ENCODE results near the gene ZFP30. TPM values are rescaled to one million over a fixed set of nuclear protein-coding genes. Genes with fewer than 3 reads are reported as not detected.
A peak's percentile ranks its signal among the peaks of the same experiment; 100 is the strongest.

ZFP30 gene
- total and polyA plus RNA-seq, 9 donors = 5.9 to 23.0 (median 15.5) TPM

DNA sequence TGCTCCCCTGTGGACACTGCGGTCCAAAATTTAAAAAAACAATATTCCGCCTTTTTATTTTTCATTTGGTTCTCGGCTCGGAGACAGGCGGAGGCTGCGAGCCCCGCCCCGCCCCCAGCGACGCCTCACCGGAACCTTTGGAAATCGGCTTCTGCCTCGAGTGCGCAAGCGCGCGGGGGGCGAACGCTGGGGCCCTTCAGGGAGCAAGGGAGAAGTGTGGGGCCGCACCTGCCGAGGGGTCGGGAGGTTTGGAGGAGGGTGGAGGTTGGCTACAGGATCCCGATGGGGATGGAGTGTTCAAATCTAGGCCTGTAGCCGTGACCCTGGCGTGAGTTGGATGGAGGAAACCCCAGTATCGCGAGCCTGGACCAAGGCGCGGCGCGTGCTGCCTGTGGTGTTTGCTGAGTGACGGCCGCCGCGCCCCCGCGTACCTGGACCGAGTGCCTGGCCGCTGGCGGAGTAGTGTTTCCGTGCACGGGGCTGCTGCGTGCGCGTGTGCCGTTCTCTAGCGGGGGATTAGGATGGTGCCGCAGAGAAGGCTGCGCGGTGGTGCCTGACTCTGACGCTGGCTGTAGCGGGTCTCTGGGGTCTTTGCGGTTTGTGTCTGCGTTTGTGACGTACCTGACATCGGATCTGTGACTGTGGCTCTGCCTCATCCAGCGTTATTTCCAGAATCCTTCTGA, 565 bp upstream of the ZFP30 start:
- Histone ChIP-seq H3K36me3 (no peaks in the 10 kb centered on the region), H3K27me3 (no peaks in the 10 kb centered on the region), H3K27ac (peak overlapping the region; percentile 82), H3K4me1 (ENCODE audit: insufficient read depth) (peaks cover 2% of the 10 kb centered on the region), H3K9me3 (no peaks in the 10 kb centered on the region), H3K4me3 (peak overlapping the region; percentile 82)
- WGBS, 3 donors = 0 to 1% (median 0%) methylated on average over 35 to 57 of the region's 57 CpGs
- intact Hi-C loops (cut with DNase I) = no loop called here
- TF ChIP-seq, protein P1, sequence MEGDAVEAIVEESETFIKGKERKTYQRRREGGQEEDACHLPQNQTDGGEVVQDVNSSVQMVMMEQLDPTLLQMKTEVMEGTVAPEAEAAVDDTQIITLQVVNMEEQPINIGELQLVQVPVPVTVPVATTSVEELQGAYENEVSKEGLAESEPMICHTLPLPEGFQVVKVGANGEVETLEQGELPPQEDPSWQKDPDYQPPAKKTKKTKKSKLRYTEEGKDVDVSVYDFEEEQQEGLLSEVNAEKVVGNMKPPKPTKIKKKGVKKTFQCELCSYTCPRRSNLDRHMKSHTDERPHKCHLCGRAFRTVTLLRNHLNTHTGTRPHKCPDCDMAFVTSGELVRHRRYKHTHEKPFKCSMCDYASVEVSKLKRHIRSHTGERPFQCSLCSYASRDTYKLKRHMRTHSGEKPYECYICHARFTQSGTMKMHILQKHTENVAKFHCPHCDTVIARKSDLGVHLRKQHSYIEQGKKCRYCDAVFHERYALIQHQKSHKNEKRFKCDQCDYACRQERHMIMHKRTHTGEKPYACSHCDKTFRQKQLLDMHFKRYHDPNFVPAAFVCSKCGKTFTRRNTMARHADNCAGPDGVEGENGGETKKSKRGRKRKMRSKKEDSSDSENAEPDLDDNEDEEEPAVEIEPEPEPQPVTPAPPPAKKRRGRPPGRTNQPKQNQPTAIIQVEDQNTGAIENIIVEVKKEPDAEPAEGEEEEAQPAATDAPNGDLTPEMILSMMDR (IDR thresholded peaks at IDR 0.05) = peak in 2 of 3 donors; percentile 5 to 10
- TF ChIP-seq EP300 (IDR thresholded peaks at IDR 0.05) (no peak), POLR2A (IDR thresholded peaks at IDR 0.05) (no peak)
- peak; percentile 82 to 90 (median 84) for DNase-seq

GRCh38 chr19:37654629-37655300, 500 bp downstream of the ZFP30 start:
- Histone ChIP-seq H3K4me1 (ENCODE audit: insufficient read depth) (peaks cover 2% of the 10 kb centered on the region), H3K27me3 (no peaks in the 10 kb centered on the region), H3K4me3 (peak overlapping the region; percentile 82), H3K36me3 (no peaks in the 10 kb centered on the region), H3K9me3 (peaks cover 0 to 3% of the 10 kb centered on the region in 2 donors), H3K27ac (peak overlapping the region; percentile 82)
- intact Hi-C loops (cut with DNase I) = no loop called here
- peak in 1 of 5 donors; percentile 47 for DNase-seq
- TF ChIP-seq EP300 (IDR thresholded peaks at IDR 0.05) (no peak), POLR2A (IDR thresholded peaks at IDR 0.05) (no peak)
- TF ChIP-seq, protein P1 (IDR thresholded peaks at IDR 0.05) = no peak
- WGBS, 3 donors = 0% methylated on average over 40 of the region's 40 CpGs

- Histone ChIP-seq H3K36me3 (no peaks in the 10 kb centered on the region), H3K27me3 (no peaks in the 10 kb centered on the region), H3K4me1 (ENCODE audit: insufficient read depth) (peaks cover 2% of the 10 kb centered on the region), H3K27ac (no peak overlapping the region), H3K4me3 (peak overlapping the region; percentile 82), H3K9me3 (peaks cover 0 to 4% of the 10 kb centered on the region in 2 donors)
- intact Hi-C loops (cut with DNase I) = no loop called here
- no peak for TF ChIP-seq EP300 (IDR thresholded peaks at IDR 0.05)
- TF ChIP-seq, protein P1 (IDR thresholded peaks at IDR 0.05) = no peak
- no peak for TF ChIP-seq POLR2A (IDR thresholded peaks at IDR 0.05)
- 2 to 3% (median 2%) methylated on average over 5 of the region's 5 CpGs for WGBS, 3 donors
- no peak for DNase-seq
These were observed 1.1 kb downstream of the ZFP30 start for GRCh38 chr19:37654118-37654517.

GRCh38 chr19:37635076-37636056, 19.9 kb downstream of the ZFP30 start:
- DNase-seq = no peak
- intact Hi-C loops (cut with DNase I) = no loop called here
- Histone ChIP-seq H3K27ac (no peak overlapping the region), H3K4me3 (no peak overlapping the region), H3K27me3 (no peaks in the 10 kb centered on the region), H3K9me3 (peaks cover 3 to 32% of the 10 kb centered on the region in 2 donors), H3K36me3 (no peaks in the 10 kb centered on the region), H3K4me1 (ENCODE audit: insufficient read depth) (no peaks in the 10 kb centered on the region)
- 97 to 98% (median 97%) methylated on average over 11 of the region's 11 CpGs for WGBS, 3 donors
- TF ChIP-seq, protein P1 (IDR thresholded peaks at IDR 0.05) = no peak
